Measurements from ENCODE around the gene NDUFA7. TPM values are rescaled to one million over a fixed set of nuclear protein-coding genes. Genes with fewer than 3 reads are reported as not detected.
"Not testable (repeated sequence)": the region's sequence is repeated elsewhere in the genome, so short reads cannot be mapped to it uniquely, and the experiment has no call there.

The NDUFA7 gene
- total and polyA plus RNA-seq, 7 experiments from 2014 or later, result 16.8 to 121 (median 31.2) TPM

GRCh38 chr19:8322638-8322997 is 1.4 kb upstream of the NDUFA7 start:
- intact Hi-C loops (cut with micrococcal nuclease), result no loop called here
- peak overlapping the region; percentile 96 for H3K27ac ChIP-seq (ENCODE audit: low read depth, low read length)
- Mint-ChIP-seq H3K36me3 (peaks cover 0 to 15% (median 0%) of the 10 kb centered on the region in 5 donors), H3K4me1 (peaks cover 16 to 38% (median 27%) of the 10 kb centered on the region in 7 donors), H3K9me3 (peaks cover 0 to 1% (median 0%) of the 10 kb centered on the region in 11 donors), H3K27me3 (peaks cover 0 to 6% (median 0%) of the 10 kb centered on the region in 5 donors), H3K27ac (peak overlapping the region in 8 of 9 donors; percentile 15 to 99 (median 97)), H3K4me3 (peak overlapping the region; percentile 90 to 99 (median 98))
- no peaks in the 10 kb centered on the region for H3K27me3 ChIP-seq (ENCODE audit: control insufficient read depth in 2 of 2, insufficient read depth in 2 of 2, low read length in 2 of 2)
- peaks cover 25% of the 10 kb centered on the region in 2 donors for H3K4me1 ChIP-seq (ENCODE audit: control insufficient read depth in 2 of 2, insufficient read depth in 2 of 2, low read length in 2 of 2)
- ATAC-seq, result no peak
- POLR2A ChIA-PET, result interaction anchor here (0.9 to 4.5 kb wide), 3 partner anchors 8 to 19 kb away, joined by 3 to 31 read pairs (median 15); partner anchors contain the start of gene KANK3
- DNase-seq, result no peak
- H3K4me3 ChIP-seq (ENCODE audit: low read length), result peak overlapping the region; percentile 98
- no peaks in the 10 kb centered on the region for H3K9me3 ChIP-seq (ENCODE audit: control insufficient read depth in 2 of 3, low read length in 3 of 3)
- peaks cover 4 to 37% (median 4%) of the 10 kb centered on the region in 3 experiments for H3K36me3 ChIP-seq (ENCODE audit: control insufficient read depth in 2 of 3, insufficient read depth in 3 of 3, low read length in 3 of 3)
- CTCF ChIA-PET, result no interaction called here

GRCh38 chr19:8321986-8322637 is 937 bp upstream of the NDUFA7 start:
- H3K36me3 Mint-ChIP-seq, result peaks cover 0 to 15% (median 0%) of the 10 kb centered on the region in 5 donors
- Histone ChIP-seq H3K27ac (ENCODE audit: low read depth, low read length) (peak overlapping the region; percentile 96), H3K4me3 (ENCODE audit: low read length) (peak overlapping the region; percentile 98), H3K4me1 (ENCODE audit: control insufficient read depth in 2 of 2, insufficient read depth in 2 of 2, low read length in 2 of 2) (peaks cover 25% of the 10 kb centered on the region in 2 donors), H3K27me3 (ENCODE audit: control insufficient read depth in 2 of 2, insufficient read depth in 2 of 2, low read length in 2 of 2) (no peaks in the 10 kb centered on the region), H3K9me3 (ENCODE audit: control insufficient read depth in 2 of 3, low read length in 3 of 3) (no peaks in the 10 kb centered on the region), H3K36me3 (ENCODE audit: control insufficient read depth in 2 of 3, insufficient read depth in 3 of 3, low read length in 3 of 3) (peaks cover 4 to 37% (median 4%) of the 10 kb centered on the region in 3 experiments)
- ChIA-PET CTCF (interaction anchor here (1.2 kb wide), 1 partner anchor 52 kb away, joined by 3 read pairs; no protein-coding TSS in a partner anchor), POLR2A (interaction anchor here (0.6 to 4.5 kb wide), 9 partner anchors 9 to 378 kb away, joined by 3 to 31 read pairs (median 3); partner anchors contain the start of genes KANK3, RAB11B and TIMM44)
- peaks cover 16 to 43% (median 27%) of the 10 kb centered on the region in 7 donors for H3K4me1 Mint-ChIP-seq
- DNase-seq (no peak), ATAC-seq (no peak)
- peaks cover 0 to 4% (median 0%) of the 10 kb centered on the region in 5 donors for H3K27me3 Mint-ChIP-seq
- peaks cover 0 to 1% (median 0%) of the 10 kb centered on the region in 11 donors for H3K9me3 Mint-ChIP-seq
- intact Hi-C loops (cut with micrococcal nuclease), result loop anchor here (1.0 to 2.0 kb wide), 10 partner anchors 14 to 1124 kb away; partner anchors contain the start of genes CD320 (in 2 of the 2), HNRNPM (in 2 of the 2), RAB11B (in 2 of the 2) and TIMM44 (in 2 of the 2)
- peak overlapping the region; percentile 90 to 99 (median 98) for H3K4me3 Mint-ChIP-seq
- H3K27ac Mint-ChIP-seq, result peak overlapping the region; percentile 94 to 99 (median 98)

DNA sequence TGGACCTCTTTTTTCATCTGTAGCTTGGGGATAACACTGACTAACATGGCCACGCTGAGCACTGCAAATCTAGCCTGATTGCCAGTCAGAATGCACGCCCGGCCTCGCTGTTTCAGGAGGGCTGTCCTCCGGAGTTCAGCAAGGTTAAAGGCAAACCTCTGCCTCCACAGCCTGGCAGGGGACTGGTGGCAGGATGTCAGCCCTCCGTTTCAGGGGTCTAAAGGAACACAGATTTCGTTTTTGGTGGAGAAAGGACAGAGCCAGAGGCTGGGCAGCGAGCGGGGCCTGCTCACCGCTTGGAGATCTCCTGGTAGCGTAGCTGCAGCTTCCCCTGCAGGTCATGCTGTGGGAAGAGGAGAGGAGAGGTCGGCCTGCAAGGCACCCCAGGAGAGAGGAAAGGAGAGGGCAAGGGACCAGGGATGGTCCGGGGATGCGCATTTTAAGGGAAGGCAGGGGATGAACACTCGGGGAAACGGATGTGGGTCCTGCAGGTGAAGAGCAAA is 560 bp downstream of the NDUFA7 start:
- intact Hi-C loops (cut with micrococcal nuclease), result loop anchor here (1.0 to 2.0 kb wide), 10 partner anchors 12 to 1122 kb away; partner anchors contain the start of genes CD320 (in 2 of the 2), HNRNPM (in 2 of the 2), RAB11B (in 2 of the 2) and TIMM44 (in 2 of the 2)
- H3K27ac Mint-ChIP-seq, result peak overlapping the region; percentile 94 to 99 (median 98)
- Histone ChIP-seq H3K27me3 (ENCODE audit: control insufficient read depth in 2 of 2, insufficient read depth in 2 of 2, low read length in 2 of 2) (no peaks in the 10 kb centered on the region), H3K27ac (ENCODE audit: low read depth, low read length) (peak overlapping the region; percentile 96), H3K9me3 (ENCODE audit: control insufficient read depth in 2 of 3, low read length in 3 of 3) (no peaks in the 10 kb centered on the region), H3K36me3 (ENCODE audit: control insufficient read depth in 2 of 3, insufficient read depth in 3 of 3, low read length in 3 of 3) (peaks cover 4 to 51% (median 4%) of the 10 kb centered on the region in 3 experiments), H3K4me1 (ENCODE audit: control insufficient read depth in 2 of 2, insufficient read depth in 2 of 2, low read length in 2 of 2) (peaks cover 25% of the 10 kb centered on the region in 2 donors), H3K4me3 (ENCODE audit: low read length) (peak overlapping the region; percentile 98)
- H3K27me3 Mint-ChIP-seq, result no peaks in the 10 kb centered on the region
- peak; percentile 2 for ATAC-seq
- H3K36me3 Mint-ChIP-seq, result peaks cover 0 to 13% (median 0%) of the 10 kb centered on the region in 5 donors
- ChIA-PET CTCF (interaction anchor here (1.2 to 1.3 kb wide), 3 partner anchors 9 to 51 kb away, joined by 3 to 5 read pairs (median 3); no protein-coding TSS in a partner anchor), POLR2A (interaction anchor here (0.6 to 4.5 kb wide), 8 partner anchors 10 to 377 kb away, joined by 3 to 31 read pairs (median 4); partner anchors contain the start of genes MYO1F, TIMM44 and ZNF414)
- DNase-seq, result no peak
- H3K4me1 Mint-ChIP-seq, result peaks cover 16 to 44% (median 29%) of the 10 kb centered on the region in 7 donors
- peaks cover 0 to 1% (median 0%) of the 10 kb centered on the region in 11 donors for H3K9me3 Mint-ChIP-seq
- H3K4me3 Mint-ChIP-seq, result peak overlapping the region; percentile 90 to 99 (median 98)

- H3K36me3 Mint-ChIP-seq, result peaks cover 0 to 13% (median 0%) of the 10 kb centered on the region in 5 donors
- H3K4me3 ChIP-seq (ENCODE audit: low read length), result peak overlapping the region; percentile 98
- H3K4me3 Mint-ChIP-seq, result peak overlapping the region; percentile 90 to 99 (median 98)
- no peaks in the 10 kb centered on the region for H3K27me3 ChIP-seq (ENCODE audit: control insufficient read depth in 2 of 2, insufficient read depth in 2 of 2, low read length in 2 of 2)
- H3K27me3 Mint-ChIP-seq, result no peaks in the 10 kb centered on the region
- DNase-seq, result no peak
- H3K9me3 Mint-ChIP-seq, result peaks cover 0 to 1% (median 0%) of the 10 kb centered on the region in 11 donors
- ChIA-PET CTCF (interaction anchor here (0.7 to 1.3 kb wide), 3 partner anchors 9 to 1776 kb away, joined by 3 to 5 read pairs (median 3); no protein-coding TSS in a partner anchor), POLR2A (interaction anchor here (2.1 to 4.5 kb wide), 3 partner anchors 9 to 376 kb away, joined by 7 to 31 read pairs (median 12); partner anchors contain the start of gene TIMM44)
- peaks cover 4 to 57% (median 4%) of the 10 kb centered on the region in 3 experiments for H3K36me3 ChIP-seq (ENCODE audit: control insufficient read depth in 2 of 3, insufficient read depth in 3 of 3, low read length in 3 of 3)
- no peak for ATAC-seq
- intact Hi-C loops (cut with micrococcal nuclease), result loop anchor here (2.0 kb wide), 2 partner anchors 111 to 125 kb away; partner anchors contain the start of genes HNRNPM (in 2 of the 2) and CERS4 (in 1 of the 2)
- H3K4me1 ChIP-seq (ENCODE audit: control insufficient read depth in 2 of 2, insufficient read depth in 2 of 2, low read length in 2 of 2), result peaks cover 25% of the 10 kb centered on the region in 2 donors
- H3K4me1 Mint-ChIP-seq, result peaks cover 16 to 44% (median 29%) of the 10 kb centered on the region in 7 donors
- no peaks in the 10 kb centered on the region for H3K9me3 ChIP-seq (ENCODE audit: control insufficient read depth in 2 of 3, low read length in 3 of 3)
- peak overlapping the region; percentile 96 for H3K27ac ChIP-seq (ENCODE audit: low read depth, low read length)
- H3K27ac Mint-ChIP-seq, result peak overlapping the region; percentile 94 to 99 (median 98)
Measured at GRCh38 chr19:8319807-8320520, 1.2 kb downstream of the NDUFA7 start.

- H3K9me3 Mint-ChIP-seq; DNase-seq; H3K27ac ChIP-seq (ENCODE audit: low read depth, low read length); H3K27me3 Mint-ChIP-seq; CTCF ChIA-PET; H3K4me3 ChIP-seq (ENCODE audit: low read length); H3K9me3 ChIP-seq (ENCODE audit: control insufficient read depth in 2 of 3, low read length in 3 of 3); intact Hi-C loops (cut with micrococcal nuclease); H3K27me3 ChIP-seq (ENCODE audit: control insufficient read depth in 2 of 2, insufficient read depth in 2 of 2, low read length in 2 of 2); ATAC-seq: not testable (repeated sequence)
- peaks cover 16 to 44% (median 29%) of the 10 kb centered on the region in 7 donors for H3K4me1 Mint-ChIP-seq
- POLR2A ChIA-PET, result interaction anchor here (0.7 to 0.9 kb wide), 2 partner anchors 9 to 11 kb away, joined by 3 to 4 read pairs; partner anchors contain the start of gene CD320
- H3K36me3 Mint-ChIP-seq, result peaks cover 0 to 13% (median 0%) of the 10 kb centered on the region in 5 donors
- Histone ChIP-seq H3K36me3 (ENCODE audit: control insufficient read depth in 2 of 3, insufficient read depth in 3 of 3, low read length in 3 of 3) (peaks cover 4 to 56% (median 4%) of the 10 kb centered on the region in 3 experiments), H3K4me1 (ENCODE audit: control insufficient read depth in 2 of 2, insufficient read depth in 2 of 2, low read length in 2 of 2) (peaks cover 25% of the 10 kb centered on the region in 2 donors)
- H3K4me3 Mint-ChIP-seq, result peak overlapping the region in 4 of 10 donors; percentile 9 to 25 (median 18)
- H3K27ac Mint-ChIP-seq, result peak overlapping the region in 3 of 9 donors; percentile 25 to 82 (median 58)
Measured at GRCh38 chr19:8318835-8319234, 2.3 kb downstream of the NDUFA7 start.

Data from naive thymus-derived CD4-positive, alpha-beta T cell (primary cell).